WI38 (cell line): ENCODE results near the gene AHRR.

Source experiments
- H3K4me3 ChIP-seq: 2 replicates; pipeline ENCODE4 v1.5.1; 2011; ENCODE audit warnings: low read depth, mild to moderate bottlenecking, control low read depth, low read length
- TF ChIP-seq, protein P1 (sequence below): IDR thresholded peaks from 2 replicates; pipeline ENCODE4 v1.5.1; 2012; ENCODE audit warnings: low read depth, mild to moderate bottlenecking, control low read depth, low read length

AHRR gene

DNA sequence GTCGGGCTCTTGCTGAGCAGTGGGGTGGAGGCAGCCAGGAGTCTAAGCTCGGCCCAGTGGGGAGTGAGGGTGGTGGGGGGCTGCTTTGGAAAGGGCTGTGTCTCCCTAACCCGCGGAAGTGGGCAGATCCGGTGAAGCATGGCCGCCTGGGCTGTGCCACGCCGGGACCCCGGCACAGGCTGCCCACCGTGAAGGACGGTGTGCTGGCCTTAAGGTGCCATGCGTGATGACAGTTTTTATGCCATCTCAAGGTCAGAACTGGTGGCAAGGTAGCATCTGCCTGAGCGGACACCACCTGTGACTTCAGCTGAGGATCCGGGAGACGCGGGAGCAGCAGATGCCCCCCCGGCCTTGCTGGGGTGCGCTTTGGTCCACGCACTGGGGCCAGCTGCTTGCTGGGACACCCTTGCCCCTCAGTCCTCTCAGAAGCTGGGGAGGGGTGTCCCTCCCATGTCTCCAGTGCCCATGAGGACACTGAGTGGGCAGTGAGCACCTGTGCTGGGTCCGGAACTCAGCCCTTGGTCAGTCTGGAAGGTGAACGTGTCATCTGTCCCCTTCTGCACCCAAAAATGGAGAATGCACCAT, 53.9 kb downstream of the AHRR start:
- TF ChIP-seq, protein P1, sequence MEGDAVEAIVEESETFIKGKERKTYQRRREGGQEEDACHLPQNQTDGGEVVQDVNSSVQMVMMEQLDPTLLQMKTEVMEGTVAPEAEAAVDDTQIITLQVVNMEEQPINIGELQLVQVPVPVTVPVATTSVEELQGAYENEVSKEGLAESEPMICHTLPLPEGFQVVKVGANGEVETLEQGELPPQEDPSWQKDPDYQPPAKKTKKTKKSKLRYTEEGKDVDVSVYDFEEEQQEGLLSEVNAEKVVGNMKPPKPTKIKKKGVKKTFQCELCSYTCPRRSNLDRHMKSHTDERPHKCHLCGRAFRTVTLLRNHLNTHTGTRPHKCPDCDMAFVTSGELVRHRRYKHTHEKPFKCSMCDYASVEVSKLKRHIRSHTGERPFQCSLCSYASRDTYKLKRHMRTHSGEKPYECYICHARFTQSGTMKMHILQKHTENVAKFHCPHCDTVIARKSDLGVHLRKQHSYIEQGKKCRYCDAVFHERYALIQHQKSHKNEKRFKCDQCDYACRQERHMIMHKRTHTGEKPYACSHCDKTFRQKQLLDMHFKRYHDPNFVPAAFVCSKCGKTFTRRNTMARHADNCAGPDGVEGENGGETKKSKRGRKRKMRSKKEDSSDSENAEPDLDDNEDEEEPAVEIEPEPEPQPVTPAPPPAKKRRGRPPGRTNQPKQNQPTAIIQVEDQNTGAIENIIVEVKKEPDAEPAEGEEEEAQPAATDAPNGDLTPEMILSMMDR: no peak
- no peak overlapping the region for H3K4me3 ChIP-seq

DNA sequence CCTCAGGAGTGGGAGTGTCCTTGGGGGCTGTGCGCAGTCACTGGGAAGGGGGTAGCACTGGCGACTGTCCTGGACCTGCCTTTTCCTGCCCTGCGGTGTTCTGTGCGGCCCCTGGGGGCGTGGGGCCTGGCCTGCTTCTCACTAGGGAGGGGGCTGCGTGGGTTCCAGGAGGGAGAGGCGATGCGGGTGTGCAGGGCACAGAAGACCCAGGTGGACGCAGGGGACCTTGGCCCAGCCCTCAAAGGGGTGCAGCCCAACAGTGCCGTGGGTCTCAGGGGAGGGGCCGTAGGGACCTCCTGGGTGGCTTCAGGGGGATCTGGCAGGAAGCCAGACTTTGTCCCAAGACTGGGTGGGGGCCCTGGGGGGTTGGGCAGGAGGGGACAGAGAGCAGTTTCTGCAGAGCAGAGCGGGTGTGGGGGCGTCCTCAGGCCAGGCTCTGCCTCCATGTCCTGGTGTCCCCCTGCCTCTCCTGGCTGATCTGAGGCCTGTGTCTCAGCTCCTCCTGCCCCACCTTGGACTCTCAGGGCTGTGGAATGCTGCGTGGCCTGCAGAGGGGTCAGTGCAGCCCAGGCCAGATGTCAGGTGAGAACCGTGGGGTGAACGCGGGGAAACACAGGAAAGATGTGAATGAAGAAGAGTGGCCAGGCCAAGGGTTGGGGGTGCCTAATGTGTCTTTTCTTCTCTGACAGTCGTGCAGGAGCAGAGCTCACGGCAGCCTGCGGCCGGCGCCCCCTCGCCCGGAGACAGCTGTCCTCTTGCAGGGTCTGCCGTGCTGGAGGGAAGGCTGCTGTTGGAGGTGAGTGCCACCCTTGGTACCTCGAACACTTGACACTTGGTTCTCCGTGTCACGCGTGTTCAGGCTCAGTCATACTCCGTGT, 54.6 kb downstream of the AHRR start:
- TF ChIP-seq, protein P1: no peak

DNA sequence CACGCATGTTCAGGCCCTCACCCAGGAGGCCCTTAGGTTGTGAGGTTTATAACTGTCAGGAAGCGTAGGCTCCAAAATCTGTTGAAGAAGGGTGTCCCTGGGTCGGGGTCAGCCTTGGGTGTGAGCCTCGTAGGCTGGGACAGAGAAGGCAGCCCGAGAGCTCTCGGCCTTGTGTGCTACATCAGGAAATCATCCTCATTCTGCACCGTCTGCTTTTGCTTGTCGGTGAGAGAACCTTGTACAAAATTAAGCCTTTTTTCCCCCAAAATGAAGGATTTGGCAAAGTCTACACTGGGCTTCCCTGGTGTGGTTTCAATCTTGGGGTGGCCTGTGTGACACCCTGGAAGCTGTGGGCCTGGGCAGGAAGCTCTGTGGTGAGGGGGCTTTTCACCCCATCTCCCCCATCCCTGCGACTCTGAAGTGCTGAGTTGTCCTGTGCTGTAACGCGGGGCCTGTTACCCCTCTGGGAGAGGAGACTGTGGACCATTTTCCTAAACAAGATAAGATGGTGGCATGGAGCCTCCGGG, 55.3 kb downstream of the AHRR start:
- TF ChIP-seq, protein P1: no peak
- H3K4me3 ChIP-seq: no peak overlapping the region

More for the DNA sequence above, 54.6 kb downstream of the AHRR start:
- no peak overlapping the region for H3K4me3 ChIP-seq

DNA sequence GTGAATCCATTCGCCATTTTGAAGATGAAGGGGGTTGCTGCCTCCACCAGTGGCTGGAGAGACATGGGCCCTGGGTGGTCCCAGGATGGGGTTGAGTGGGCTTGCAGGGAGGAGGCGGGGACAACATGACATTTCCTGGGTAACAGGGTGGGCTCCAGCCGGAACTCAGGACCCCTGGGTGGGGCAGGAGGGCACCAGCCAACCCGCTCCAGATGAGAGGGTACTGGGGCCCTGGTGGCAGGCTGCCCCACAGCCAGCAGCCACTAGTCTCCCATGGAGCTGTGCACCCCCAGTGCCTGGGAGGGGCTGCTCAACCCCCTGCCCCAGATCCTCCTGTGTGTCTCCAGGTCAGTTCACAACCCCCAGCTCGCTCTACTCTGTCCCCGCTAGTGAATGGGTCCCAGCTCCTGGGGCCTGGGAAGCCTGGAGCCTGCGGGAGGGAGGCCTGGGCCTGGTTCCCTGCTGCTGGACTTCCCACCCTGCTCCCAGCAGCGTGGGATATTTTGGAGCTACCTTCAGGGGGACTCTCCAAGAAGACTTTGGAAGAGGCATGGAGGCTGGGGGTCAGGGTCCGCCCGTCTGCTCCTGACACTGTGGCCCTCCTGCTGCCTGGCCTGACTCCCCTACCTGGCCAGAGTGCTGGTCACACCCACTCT, 55.9 kb downstream of the AHRR start:
- H3K4me3 ChIP-seq: no peak overlapping the region
- TF ChIP-seq, protein P1: no peak

DNA sequence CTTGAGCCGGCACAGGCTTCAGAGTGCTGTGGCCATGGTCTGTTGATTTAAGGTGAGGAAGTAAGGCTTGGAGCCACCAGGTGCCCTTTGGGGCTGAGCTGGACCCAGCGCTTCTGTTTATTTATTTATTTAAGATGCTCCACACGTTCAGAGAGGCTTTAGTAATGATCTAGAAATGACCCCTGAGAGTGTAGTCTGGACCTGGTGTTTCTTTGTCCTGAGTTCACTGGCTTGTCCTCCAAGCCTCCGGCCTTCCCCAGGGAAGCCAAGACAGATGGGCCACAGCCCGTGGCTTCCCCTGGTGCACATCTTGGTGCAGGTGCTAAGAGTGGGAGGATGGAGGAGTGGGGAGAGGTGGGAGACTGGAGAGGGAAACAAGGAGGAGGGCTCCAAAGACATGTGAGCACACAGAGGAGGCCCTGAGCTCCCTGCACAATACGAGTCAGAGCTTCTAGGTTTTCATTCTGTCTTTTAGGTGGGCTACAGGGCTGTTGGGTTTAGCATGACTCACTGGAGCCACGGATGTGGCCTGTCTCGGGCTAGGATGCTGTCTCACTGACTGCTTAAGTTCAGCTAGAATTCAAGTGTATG, 56.9 kb downstream of the AHRR start:
- TF ChIP-seq, protein P1: no peak
- no peak overlapping the region for H3K4me3 ChIP-seq

DNA sequence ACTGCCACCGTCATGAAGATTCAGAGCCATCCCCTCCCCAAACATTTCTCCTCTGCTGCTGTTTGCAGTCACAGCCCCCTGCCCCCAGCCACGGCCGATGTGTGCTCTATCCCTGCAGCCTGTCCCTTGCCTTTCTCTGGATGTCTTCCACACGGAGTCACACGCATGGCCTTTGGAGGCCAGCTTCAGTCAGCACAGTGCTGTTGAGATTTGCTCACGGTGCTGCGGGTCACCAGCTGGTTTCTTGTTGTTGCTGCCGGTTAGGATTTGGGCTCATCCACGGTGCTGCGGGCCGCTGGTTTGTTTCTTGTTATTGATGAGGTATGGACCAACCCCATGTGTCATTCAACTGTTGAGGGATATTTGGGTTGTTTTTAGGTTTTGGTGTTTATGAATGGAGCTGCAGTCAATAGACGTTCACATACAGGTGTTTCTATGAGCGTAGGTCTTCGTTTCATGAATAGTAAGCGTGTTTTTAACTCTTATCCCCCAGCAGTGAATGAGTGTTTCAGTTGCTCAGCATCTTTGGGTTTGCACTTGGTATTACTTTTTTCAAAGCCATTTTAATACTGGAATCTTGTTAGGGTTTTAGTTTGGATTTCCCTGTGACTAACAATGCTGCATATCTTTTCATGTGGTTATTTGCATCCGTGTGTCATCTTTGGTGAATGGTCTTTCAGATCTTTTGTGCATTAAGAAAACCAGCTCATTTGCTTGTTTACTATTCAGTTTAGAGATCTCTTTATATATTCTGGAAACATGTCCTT, 57.6 kb downstream of the AHRR start:
- no peak overlapping the region for H3K4me3 ChIP-seq
- TF ChIP-seq, protein P1: no peak
